HG02943 (cell line): Measurements from ENCODE around the gene TNS2.

Experiments
- ATAC-seq: cut with Tn5 transposase; IDR thresholded peaks from one replicate; pipeline ENCODE4 v1.9.1; 2021; ENCODE audit warnings: mild to moderate bottlenecking, low read depth, moderate library complexity; ENCODE audit not compliant: unreplicated experiment

The TNS2 gene

DNA sequence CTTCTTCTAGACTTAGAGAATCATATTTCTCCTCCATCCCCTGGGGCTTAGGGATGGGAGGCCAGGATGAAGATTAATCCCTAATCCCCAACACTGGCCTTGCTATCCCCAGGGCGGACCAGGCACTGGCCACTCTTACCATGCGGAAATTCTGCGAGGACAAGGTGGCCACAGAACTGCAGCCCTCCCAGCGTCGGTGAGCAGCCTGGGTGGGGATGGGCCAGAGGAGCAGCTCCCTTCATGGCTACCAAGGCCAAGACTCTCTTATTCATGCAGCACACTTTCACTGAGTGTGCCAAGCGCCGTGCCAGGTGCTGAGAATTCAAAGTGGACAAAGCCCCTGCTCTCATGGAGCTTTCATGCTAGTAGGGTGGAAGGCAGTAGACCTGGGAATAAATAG lies 7.0 kb downstream of the TNS2 start:
- no peak for ATAC-seq

DNA sequence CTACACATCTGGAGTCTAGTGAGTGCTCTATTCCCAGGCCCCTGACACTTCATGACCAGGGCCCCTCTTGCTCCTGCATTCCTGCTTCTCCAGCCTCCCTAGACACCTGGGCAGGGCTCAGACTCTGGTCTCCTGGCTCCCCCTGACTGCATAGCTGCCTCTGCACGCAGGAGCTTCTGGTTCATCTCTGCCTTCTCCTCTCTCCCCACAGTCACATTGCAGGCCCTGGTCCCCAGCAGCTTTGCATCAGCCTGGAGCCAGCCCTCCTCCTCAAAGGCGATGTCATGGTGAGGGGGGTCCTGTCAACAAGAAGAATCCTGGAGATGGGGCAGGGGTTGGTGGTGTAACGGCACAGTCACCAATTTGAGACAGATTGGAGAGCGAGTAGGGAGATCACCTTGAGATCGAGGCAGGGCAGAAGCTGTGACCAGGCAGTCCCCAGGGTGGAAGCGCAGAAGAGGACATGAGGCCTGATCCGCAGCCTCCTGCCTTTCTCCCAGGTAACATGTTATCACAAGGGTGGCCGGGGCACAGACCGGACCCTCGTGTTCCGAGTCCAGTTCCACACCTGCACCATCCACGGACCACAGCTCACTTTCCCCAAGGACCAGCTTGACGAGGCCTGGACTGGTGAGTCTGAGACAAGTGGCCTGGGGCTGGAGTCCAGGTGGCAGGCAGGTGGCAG lies 8.1 kb downstream of the TNS2 start:
- no peak for ATAC-seq

DNA sequence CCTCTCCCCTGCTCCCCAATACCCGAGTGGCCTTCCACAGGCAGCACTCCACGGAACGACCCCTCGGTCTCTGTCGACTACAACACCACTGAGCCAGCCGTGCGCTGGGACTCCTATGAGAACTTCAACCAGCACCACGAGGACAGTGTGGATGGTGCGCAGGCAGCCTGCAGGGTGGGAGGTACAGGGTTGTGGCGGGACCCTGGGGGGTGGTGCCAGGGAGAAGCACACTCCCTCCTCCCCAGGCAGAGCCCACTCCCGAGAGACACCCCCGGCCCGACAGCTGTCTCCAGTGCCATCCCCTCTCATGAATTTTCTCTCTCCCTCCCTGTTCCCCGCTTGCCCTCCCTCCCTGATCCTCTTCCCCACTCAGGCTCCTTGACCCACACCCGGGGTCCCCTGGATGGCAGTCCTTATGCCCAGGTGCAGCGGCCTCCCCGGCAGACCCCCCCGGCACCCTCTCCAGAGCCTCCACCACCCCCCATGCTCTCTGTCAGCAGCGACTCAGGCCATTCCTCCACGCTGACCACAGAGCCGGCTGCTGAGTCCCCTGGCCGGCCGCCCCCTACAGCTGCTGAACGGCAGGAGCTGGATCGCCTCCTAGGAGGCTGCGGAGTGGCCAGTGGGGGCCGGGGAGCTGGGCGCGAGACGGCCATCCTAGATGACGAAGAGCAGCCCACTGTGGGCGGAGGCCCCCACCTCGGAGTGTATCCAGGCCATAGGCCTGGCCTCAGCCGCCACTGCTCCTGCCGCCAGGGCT lies 9.0 kb downstream of the TNS2 start:
- no peak for ATAC-seq

DNA sequence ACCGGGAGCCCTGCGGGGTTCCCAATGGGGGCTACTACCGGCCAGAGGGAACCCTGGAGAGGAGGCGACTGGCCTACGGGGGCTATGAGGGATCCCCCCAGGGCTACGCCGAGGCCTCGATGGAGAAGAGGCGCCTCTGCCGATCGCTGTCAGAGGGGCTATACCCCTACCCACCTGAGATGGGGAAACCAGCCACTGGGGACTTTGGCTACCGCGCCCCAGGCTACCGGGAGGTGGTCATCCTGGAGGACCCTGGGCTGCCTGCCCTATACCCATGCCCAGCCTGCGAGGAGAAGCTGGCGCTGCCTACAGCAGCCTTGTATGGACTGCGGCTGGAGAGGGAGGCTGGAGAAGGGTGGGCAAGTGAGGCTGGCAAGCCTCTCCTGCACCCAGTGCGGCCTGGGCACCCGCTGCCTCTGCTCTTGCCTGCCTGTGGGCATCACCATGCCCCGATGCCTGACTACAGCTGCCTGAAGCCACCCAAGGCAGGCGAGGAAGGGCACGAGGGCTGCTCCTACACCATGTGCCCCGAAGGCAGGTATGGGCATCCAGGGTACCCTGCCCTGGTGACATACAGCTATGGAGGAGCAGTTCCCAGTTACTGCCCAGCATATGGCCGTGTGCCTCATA lies 9.7 kb downstream of the TNS2 start:
- no peak for ATAC-seq

DNA sequence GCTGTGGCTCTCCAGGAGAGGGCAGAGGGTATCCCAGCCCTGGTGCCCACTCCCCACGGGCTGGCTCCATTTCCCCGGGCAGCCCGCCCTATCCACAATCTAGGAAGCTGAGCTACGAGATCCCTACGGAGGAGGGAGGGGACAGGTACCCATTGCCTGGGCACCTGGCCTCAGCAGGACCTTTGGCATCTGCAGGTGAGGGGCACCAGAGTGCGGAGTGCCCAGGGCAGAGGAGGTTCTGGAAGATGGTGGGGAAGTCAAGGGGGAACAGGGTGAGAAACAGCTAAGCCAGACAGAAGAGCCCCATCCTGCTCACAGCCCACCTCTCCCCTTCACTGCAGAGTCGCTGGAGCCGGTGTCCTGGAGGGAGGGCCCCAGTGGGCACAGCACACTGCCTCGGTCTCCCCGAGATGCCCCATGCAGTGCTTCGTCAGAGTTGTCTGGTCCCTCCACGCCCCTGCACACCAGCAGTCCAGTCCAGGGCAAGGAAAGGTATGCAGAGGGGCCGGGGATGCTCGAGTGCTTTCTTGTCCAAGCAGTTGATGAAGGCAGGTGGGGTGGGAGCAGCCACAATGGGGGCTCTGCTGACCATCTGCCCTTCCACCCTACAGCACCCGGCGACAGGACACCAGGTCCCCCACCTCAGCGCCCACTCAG lies 10.3 kb downstream of the TNS2 start:
- no peak for ATAC-seq

DNA sequence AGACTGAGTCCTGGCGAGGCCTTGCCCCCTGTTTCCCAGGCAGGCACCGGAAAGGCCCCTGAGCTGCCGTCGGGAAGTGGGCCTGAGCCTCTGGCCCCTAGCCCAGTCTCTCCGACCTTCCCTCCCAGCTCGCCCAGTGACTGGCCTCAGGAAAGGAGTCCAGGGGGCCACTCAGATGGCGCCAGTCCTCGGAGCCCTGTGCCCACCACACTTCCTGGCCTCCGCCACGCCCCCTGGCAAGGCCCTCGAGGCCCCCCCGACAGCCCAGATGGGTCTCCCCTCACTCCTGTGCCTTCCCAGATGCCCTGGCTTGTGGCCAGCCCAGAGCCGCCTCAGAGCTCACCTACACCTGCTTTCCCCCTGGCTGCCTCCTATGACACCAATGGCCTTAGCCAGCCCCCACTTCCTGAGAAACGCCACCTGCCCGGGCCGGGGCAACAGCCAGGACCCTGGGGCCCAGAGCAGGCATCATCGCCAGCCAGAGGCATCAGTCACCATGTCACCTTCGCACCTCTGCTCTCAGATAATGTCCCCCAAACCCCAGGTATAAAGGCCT lies 10.9 kb downstream of the TNS2 start:
- no peak for ATAC-seq

DNA sequence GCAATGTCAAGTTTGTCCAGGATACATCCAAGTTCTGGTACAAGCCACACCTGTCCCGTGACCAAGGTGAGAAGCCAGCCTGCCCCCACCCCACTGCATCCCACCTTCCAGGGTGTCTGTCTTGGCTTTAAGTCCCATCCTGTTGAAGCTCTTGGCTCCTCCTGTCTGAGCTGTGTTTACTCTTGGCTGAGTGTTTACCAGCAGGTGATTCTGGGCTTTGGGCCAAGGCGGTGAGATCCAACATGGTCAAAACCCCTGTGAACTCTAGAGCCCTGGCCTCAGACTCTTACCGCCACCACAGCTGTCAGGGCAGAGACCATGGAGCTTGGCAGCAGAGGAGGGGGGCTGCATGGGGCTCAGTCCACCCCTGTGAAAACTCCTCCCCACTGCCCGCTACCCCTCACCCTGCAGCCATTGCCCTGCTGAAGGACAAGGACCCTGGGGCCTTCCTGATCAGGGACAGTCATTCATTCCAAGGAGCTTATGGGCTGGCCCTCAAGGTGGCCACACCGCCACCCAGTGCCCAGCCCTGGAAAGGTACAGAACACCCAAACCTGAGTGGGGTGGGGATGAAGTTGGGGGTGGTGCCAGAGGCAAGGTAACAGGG lies 11.6 kb downstream of the TNS2 start:
- no peak for ATAC-seq

DNA sequence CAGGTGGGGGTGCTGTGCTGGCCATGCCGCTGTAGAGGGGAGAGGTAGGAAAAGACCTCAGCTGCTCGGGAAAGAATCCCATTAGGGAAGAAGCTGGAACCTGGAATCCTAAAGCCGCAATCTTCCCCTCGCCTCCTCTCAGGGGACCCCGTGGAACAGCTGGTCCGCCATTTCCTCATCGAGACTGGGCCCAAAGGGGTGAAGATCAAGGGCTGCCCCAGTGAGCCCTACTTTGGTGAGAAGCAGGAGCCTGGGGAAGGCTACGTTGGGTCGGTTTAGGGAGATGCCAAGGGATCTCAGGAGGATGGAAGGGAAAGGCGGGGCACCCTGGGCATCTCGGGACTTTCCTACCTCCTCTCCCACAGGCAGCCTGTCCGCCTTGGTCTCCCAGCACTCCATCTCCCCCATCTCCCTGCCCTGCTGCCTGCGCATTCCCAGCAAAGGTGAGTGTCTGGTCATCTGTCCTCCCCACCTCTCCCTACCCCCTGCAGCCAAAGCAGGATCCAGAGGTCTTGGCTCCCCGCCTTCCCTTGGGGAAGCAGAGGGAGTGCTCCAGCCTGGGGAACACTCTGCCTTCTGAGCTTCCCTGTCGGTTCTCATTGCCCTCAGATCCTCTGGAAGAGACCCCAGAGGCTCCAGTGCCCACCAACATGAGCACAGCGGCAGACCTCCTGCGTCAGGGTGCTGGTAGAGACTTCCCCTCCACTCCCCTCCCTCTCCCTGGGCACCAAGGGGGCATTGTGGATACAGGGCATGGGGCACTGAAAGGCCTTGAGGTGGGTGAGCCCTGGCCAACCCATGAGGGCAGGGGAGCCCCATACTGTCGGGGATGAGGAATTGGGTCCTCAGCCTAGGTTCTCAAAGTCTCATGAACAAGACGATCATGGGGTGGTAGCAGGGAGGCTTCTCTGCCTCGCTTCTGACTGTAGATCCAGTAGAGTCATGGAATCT lies 12.4 kb downstream of the TNS2 start:
- no peak for ATAC-seq

DNA sequence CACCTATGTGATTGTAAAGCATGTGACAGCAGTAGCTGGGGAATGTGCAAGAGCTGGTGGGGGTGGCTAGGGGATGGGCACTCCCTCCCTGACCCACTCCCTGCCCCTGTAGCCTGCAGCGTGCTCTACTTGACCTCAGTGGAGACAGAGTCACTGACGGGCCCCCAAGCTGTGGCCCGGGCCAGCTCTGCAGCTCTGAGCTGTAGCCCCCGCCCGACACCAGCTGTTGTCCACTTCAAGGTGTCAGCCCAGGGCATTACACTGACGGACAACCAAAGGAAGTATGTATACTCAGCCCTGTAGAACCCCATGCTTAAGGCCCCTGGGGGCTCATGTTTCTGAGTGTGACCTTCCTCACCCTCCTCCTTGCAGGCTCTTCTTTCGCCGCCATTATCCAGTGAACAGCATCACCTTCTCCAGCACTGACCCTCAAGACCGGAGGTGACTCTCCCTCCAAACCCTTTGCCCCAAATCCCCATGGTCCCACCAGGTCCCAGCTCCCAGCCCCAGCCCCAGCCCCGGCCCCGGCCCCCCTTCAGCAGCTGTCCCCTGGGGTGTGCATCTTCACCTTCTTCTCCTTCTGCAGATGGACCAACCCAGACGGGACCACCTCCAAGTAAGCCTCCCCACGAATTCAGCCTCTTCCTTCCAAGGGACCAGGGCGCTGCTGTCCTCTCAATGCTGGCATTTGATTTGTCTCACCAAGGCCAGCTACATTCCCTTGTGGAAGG lies 13.3 kb downstream of the TNS2 start:
- no peak for ATAC-seq

DNA sequence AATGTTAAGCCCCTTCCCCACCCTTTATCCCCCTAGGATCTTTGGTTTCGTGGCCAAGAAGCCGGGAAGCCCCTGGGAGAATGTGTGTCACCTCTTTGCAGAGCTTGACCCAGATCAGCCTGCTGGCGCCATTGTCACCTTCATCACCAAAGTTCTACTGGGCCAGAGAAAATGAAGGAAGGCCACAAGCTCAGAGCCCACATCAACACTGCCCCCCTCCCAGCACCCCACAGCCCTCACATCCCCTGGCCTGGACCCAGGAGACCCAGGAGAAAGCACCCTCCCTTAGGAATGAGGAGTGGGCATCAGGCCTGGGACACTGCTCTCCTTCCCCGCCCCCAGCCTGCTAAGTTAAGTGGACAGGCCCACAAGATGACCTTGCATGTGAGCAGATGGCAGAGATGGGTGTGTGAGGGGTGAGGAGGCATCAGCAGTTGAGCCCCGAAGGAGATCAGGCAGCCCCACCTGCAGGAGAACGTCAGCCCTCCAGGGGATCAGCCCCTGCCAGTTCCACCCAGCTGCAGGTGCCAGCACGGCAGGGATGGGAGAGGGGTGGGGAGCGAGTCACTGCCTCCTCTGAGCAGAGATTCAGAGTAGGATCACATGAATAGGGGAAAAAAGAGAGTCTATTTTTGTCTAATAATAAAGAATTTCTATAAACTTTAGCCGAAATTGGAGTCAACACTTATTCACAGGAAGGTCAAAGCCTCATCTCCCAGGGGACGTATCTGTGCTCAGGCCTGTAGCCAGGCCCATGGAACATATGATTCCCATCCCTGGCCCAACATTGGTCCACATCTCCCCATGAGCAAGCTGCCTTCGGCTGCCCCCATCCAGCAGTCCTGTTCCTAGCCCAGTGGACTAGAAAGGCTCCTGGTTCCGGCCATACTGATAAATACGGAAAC lies 14.1 kb downstream of the TNS2 start:
- no peak for ATAC-seq

DNA sequence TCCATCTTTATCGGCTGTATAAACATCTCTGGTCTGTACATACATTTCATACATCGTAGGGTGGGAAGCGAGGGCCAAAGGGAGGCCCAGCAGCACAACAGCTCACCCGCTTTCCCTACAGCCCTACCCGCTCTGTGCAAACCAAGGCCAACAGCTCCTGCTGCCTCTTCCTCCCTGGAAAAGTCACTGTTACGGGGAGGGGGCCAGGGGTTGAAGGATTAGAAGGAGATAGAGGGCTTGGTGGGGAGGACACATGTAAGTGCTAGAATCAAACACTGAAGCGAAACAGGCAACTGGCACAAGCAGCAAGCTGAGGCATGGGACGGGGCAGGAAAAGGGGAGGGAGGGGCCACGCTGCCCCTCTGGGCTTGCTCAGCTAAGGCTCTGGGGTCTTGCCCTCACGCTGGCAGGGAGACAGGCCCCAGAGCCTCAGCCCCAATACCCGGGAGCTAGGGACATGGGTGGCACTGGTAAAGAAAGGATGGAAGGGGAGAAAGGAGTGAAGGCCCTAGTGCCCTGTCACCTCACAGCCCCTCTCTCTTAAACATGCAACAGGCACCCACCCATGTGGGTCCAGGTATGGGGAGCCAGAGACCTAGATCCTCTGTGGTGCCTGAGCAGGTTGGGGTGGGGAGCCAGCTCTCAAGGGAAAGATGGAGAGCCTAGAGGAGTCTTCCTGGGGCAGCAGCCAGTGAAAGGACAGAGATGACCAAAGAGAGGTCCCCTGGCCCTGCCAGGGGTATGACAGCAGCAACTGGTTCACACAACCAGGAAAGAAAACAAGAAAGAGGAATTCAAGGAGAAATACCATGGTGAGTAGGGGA lies 15.0 kb downstream of the TNS2 start:
- ATAC-seq, result no peak

DNA sequence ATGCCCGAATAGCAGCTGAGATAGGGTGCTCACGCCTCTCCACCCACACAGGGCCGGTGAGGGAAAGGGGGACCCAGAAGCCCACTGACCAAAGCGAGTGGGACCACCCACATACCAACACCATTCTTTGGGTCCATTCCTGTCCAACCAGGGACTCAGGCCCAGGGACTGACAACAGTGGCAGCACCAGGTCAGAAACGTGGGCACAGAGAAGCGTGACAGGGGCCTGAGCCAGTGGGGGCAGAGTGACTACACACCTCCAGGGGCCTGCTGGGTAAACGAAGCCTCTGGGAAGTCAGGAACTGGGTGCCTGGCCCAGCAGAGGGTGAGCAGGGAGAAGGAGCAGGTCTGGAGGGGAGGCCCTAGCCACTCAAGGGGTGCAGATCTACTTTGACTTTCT lies 15.6 kb downstream of the TNS2 start:
- no peak for ATAC-seq

DNA sequence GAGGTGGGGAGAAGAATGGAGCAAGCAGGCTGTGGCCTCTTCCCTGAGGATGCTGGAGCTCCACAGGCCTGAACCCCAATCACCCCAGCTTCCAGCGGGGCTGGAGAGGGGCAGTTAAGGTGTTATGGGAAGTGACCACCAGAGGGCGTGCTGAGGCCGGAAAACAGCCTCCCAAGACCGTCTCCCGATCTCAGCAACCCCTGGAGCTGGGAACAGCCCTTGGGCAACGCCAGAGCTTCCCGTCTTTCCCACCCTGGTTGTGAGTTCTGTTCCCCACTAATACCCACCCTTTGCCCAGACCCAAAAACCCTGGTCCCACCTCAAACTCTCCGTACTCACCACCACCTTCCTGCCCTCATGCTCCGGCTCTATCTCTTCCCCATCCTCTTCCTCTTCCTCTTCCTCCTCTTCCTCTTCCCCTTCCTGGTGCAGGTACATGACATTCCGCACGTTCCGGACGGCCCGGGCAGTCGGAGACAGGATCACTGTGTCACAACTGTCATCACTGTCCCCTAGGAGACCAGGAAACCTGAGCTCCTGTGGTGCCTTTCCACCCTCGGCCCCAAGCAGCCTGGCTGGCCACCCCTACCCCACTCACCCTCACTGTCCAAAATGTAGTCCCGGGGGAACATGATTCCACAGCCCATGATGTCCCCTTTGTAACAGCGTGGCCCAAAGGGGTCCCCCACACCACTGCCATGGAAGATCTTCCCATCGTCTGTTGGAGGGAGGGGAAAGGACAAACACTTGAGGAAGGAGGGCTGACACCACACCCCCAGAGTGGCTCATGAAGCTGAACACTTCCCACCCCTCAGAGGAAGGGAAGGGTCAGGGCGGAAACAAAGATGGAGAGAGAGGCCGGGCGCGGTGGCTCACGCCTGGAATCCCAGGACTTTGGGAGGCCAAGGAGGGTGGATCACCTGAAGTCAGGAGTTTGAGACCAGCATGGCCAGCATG lies 16.4 kb downstream of the TNS2 start:
- ATAC-seq, result no peak

DNA sequence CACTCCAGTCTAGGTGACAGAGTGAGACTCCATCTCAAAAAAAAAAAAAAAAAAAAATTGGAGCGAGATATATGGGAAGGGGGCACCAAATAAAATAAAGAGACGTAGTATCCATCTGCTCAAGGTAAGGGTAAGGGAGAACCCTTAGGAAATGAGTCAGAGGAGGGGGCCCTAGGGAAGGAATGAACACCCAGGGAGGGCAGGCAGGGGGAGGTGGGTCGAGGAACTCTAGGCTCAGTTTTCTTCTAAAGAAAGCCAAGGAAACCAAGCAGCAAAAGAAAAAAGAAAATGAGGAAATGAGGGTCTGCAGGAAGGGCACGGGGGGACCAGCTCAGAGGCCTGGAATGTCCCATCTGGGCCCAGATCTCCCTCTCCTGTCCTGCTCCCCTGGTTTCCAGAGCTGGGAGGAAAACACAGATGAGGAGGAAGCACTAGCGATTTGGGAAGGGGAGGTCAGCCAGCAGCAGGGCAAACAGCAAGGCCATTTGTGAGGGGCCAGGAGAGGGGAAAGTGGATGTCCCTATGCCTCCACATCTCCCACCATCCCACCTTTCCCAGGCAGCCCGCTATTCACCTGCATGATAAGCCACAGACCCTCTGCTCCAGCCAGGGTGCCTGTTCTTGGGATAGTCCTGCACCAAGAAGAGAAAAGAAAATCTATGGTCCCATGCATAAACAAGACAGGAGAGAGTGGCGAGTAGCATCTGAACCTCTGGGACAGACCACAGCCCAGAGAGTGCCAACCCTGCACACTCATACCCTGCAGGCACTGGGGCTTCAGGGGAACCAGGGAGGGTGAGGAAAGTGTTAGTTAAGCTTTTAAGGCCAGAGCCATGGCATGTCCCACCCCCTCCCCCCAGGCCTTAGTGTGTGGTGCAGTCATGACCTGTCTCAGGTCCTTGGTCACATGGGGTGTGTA lies 17.5 kb downstream of the TNS2 start:
- ATAC-seq, result no peak
